ENCODE results near the gene SRXN1.

Gene SRXN1

GRCh38 chr20:598133-598850, 54.7 kb downstream of the SRXN1 start:
- Histone ChIP-seq H3K36me3 (ENCODE audit: control insufficient read depth in 1 of 2, insufficient read depth in 2 of 2, low read length in 2 of 2) (no peaks in the 10 kb centered on the region), H3K27me3 (ENCODE audit: low read depth, low read length) (no peaks in the 10 kb centered on the region), H3K9me3 (ENCODE audit: control insufficient read depth in 1 of 2, low read length in 2 of 2) (no peaks in the 10 kb centered on the region), H3K4me1 (ENCODE audit: control insufficient read depth in 1 of 2, insufficient read depth in 2 of 2, low read length in 2 of 2) (peaks cover 0 to 2% of the 10 kb centered on the region in 2 donors), H3K4me3 (ENCODE audit: low read depth in 1 of 2, low read length in 2 of 2) (no peak overlapping the region), H3K27ac (ENCODE audit: low read length) (no peak overlapping the region)

GRCh38 chr20:597560-597959, 55.4 kb downstream of the SRXN1 start:
- no peaks in the 10 kb centered on the region for H3K4me1 ChIP-seq (ENCODE audit: control insufficient read depth in 1 of 2, insufficient read depth in 2 of 2, low read length in 2 of 2)

More at GRCh38 chr20:597560-597959, 55.4 kb downstream of the SRXN1 start:
- H3K4me3 ChIP-seq (ENCODE audit: low read depth in 1 of 2, low read length in 2 of 2), result no peak overlapping the region
- no peaks in the 10 kb centered on the region for H3K36me3 ChIP-seq (ENCODE audit: control insufficient read depth in 1 of 2, insufficient read depth in 2 of 2, low read length in 2 of 2)
- H3K27me3 ChIP-seq (ENCODE audit: low read depth, low read length), result no peaks in the 10 kb centered on the region
- no peaks in the 10 kb centered on the region for H3K9me3 ChIP-seq (ENCODE audit: control insufficient read depth in 1 of 2, low read length in 2 of 2)
- no peak overlapping the region for H3K27ac ChIP-seq (ENCODE audit: low read length)

Data from muscle layer of duodenum (tissue), 2 donors.